OCI-LY3 (cell line): Measurements from ENCODE around the gene NPBWR2.
A peak's percentile ranks its signal among the peaks of the same experiment; 100 is the strongest.

Experiments
- H2AFZ ChIP-seq: fragments of 200-600, 300-600 bp; shearing (Covaris generic); 2 replicates; pipeline ENCODE4 v1.6.0; 2014; ENCODE audit warnings: antibody characterized with exemption, low read depth, low read length
- H3K27ac ChIP-seq: fragments of 200-600, 300-600 bp; sonication (generic); 2 replicates; pipeline ENCODE4 v1.5.1; 2014; ENCODE audit warnings: mild to moderate bottlenecking, low read length, moderate library complexity, mixed read lengths
- H3K27me3 ChIP-seq: fragments of 200-600, 300-600 bp; sonication (generic); 2 replicates; pipeline ENCODE4 v1.6.1; 2014; ENCODE audit warnings: low read depth, low read length, mixed read lengths
- H3K36me3 ChIP-seq: fragments of 200-600, 300-600 bp; sonication (generic); replicated peaks from 2 replicates; pipeline ENCODE3; 2014; ENCODE audit warnings: low read depth, low read length, mixed read lengths
- H3K4me1 ChIP-seq: fragments of 300-600, 200-600 bp; sonication (generic); 2 replicates; pipeline ENCODE4 v1.6.1; 2014; ENCODE audit warnings: low read length, mixed read lengths
- H3K4me2 ChIP-seq: fragments of 200-600, 300-600 bp; sonication (generic); 2 replicates; pipeline ENCODE4 v1.6.1; 2014; ENCODE audit warnings: low read length, mixed read lengths
- H3K4me3 ChIP-seq: fragments of 300-600, 200-600 bp; sonication (generic); 2 replicates; pipeline ENCODE4 v1.5.1; 2014; ENCODE audit warnings: antibody characterized with exemption, mild to moderate bottlenecking, low read length, moderate library complexity
- H3K79me2 ChIP-seq: fragments of 300-600, 200-600 bp; shearing (Covaris generic); 2 replicates; pipeline ENCODE4 v1.6.1; 2014; ENCODE audit warnings: mild to moderate bottlenecking, low read length, mixed read lengths
- H3K9ac ChIP-seq: fragments of 300-600, 200-600 bp; shearing (Covaris generic); 2 replicates; pipeline ENCODE4 v1.6.0; 2014; ENCODE audit warnings: mild to moderate bottlenecking, low read length, moderate library complexity
- H3K9me3 ChIP-seq: fragments of 200-600, 300-600 bp; shearing (Covaris generic); 2 replicates; pipeline ENCODE4 v1.6.1; 2014; ENCODE audit warnings: low read length, mixed read lengths; ENCODE audit not compliant: insufficient read depth
- H4K20me1 ChIP-seq: fragments of 200-600, 300-600 bp; sonication (generic); 2 replicates; pipeline ENCODE4 v1.6.1; 2016; ENCODE audit warnings: low read length, mixed read lengths; ENCODE audit not compliant: insufficient read depth
- CTCF ChIP-seq: fragments of 200-600, 300-600 bp; sonication (generic); IDR thresholded peaks from 2 replicates; pipeline ENCODE4 v1.5.1; 2014; ENCODE audit warnings: antibody characterized with exemption, low read length, low read depth
- EZH2phosphoT487 ChIP-seq: fragments of 200-600 bp; shearing (Covaris generic); IDR thresholded peaks from 2 replicates; pipeline ENCODE4 v1.6.1; 2018; ENCODE audit warnings: antibody characterized with exemption, mixed run types, low read depth

NPBWR2 gene

GRCh38 chr20:64067005-64067632 lies 40.2 kb downstream of the NPBWR2 start:
- H3K36me3 ChIP-seq, result peaks cover under 1% of the 10 kb centered on the region
- no peaks in the 10 kb centered on the region for H3K79me2 ChIP-seq
- peaks cover 19% of the 10 kb centered on the region for H3K4me1 ChIP-seq
- H3K27me3 ChIP-seq, result peaks cover 4% of the 10 kb centered on the region; the same call in 1 of the 2 replicates
- H4K20me1 ChIP-seq, result no peaks in the 10 kb centered on the region
- no peak overlapping the region for H2AFZ ChIP-seq
- H3K4me3 ChIP-seq, result no peak overlapping the region
- no peak for TF ChIP-seq EZH2phosphoT487
- no peak for TF ChIP-seq CTCF
- no peak overlapping the region for H3K9ac ChIP-seq
- no peak overlapping the region for H3K4me2 ChIP-seq
- no peaks in the 10 kb centered on the region for H3K9me3 ChIP-seq
- no peak overlapping the region for H3K27ac ChIP-seq

DNA sequence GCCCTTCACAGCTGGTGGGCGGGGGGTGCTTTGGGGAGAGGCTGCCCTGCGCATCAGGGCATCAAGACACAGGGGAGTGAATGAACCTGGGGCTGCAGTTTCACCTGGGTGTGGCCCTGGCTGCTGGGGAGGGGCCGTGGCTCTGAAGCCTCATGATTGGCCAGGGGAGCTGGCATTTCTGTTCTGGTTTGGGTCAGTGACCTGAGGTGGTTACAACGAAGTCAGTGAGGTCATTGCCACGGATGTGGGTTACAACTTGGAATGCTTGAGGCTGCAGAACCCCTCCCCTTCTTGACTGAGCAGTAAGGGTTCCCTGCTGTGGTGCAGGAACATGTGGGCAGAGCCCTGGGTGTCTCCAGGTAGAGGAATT lies 41.4 kb downstream of the NPBWR2 start:
- H3K79me2 ChIP-seq, result no peaks in the 10 kb centered on the region
- no peak overlapping the region for H3K4me3 ChIP-seq
- no peak overlapping the region for H3K4me2 ChIP-seq
- no peaks in the 10 kb centered on the region for H4K20me1 ChIP-seq
- peaks cover 4% of the 10 kb centered on the region; the same call in 1 of the 2 replicates for H3K27me3 ChIP-seq
- H3K27ac ChIP-seq, result no peak overlapping the region
- H2AFZ ChIP-seq, result no peak overlapping the region
- H3K36me3 ChIP-seq, result no peaks in the 10 kb centered on the region
- H3K9me3 ChIP-seq, result no peaks in the 10 kb centered on the region
- H3K9ac ChIP-seq, result no peak overlapping the region
- H3K4me1 ChIP-seq, result peaks cover 20% of the 10 kb centered on the region
- no peak for TF ChIP-seq EZH2phosphoT487
- TF ChIP-seq CTCF, result no peak

DNA sequence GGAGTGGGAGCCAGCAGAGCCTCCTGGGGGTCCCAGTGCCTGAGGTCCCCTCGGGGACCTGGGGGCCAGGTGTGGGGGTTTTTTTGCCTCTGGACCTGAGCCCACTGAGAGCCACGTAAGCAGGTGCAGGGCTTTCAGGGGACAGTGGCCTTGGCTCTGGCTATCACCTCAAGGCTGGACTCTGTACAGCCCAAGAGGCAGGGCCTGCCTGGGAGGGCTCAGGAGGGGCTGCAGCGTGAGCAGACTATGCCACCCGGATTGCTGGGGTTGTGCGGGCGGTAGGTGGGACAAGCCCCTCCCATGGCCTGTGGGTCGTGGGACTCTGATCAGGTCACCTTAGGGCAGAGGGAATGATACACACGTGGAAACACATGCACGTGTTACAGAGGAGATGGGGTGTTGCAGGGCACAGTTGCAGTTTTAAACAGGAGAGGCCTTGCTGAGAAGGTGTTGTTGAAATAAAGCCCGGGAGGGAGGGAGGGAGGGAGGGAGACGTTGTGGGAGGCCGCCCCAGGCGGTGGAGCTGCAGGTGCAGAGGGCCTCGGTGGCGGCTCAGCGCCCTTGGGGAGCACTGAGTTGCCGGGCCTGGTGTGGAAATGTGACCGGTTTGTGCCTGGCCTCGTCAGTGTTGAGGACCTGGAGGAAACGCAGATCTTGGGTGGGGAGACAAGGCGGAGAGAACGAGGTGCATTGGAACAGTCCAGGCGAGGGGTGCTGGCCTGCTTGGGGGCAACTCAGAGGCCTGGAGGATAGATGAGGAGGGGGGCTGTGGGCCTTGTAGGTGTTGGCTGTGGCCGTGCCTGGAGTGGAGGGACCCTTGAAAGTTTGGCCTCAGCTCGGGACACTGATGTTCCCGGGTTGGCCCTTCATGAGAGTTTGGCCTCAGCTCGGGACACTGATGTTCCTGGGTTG lies 42.0 kb downstream of the NPBWR2 start:
- peaks cover 20% of the 10 kb centered on the region for H3K4me1 ChIP-seq
- no peak overlapping the region for H3K9ac ChIP-seq
- no peak overlapping the region for H3K4me3 ChIP-seq
- peaks cover 4% of the 10 kb centered on the region; the same call in 1 of the 2 replicates for H3K27me3 ChIP-seq
- no peaks in the 10 kb centered on the region for H3K79me2 ChIP-seq
- no peak for TF ChIP-seq CTCF
- TF ChIP-seq EZH2phosphoT487, result no peak
- H4K20me1 ChIP-seq, result no peaks in the 10 kb centered on the region
- H3K36me3 ChIP-seq, result no peaks in the 10 kb centered on the region
- H3K9me3 ChIP-seq, result no peaks in the 10 kb centered on the region
- H2AFZ ChIP-seq, result no peak overlapping the region
- H3K4me2 ChIP-seq, result no peak overlapping the region
- H3K27ac ChIP-seq, result no peak overlapping the region

DNA sequence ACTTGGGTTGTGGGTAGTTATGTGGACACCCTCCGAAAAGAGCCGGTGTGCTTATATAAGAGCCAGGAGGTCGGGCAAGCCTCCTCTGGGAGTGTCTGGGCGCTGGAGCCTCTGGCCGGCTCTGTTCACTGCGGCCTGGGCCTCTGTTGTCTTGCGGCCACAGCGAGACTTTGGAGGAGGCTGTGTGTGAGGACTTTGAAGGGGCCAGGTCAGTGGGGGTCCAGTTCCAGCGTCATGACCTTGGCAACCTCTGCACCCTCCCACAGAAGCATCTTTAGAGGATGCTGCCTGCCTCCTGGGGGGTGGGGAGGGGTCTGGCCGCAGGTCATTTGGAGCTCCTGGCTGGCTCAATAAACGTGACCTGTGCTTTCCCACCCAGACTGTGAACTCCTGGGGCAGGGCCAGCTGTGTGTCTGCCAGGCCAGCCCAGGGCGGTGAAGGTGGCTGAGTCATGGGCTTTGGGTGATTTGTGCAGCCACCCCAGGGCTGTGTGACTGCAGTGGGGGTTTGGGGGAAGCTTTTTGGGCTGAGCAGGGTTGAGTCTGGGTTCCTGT lies 43.1 kb downstream of the NPBWR2 start:
- no peaks in the 10 kb centered on the region for H3K9me3 ChIP-seq
- H3K27ac ChIP-seq, result no peak overlapping the region
- H3K4me2 ChIP-seq, result peak overlapping the region; percentile 91
- H3K27me3 ChIP-seq, result peaks cover 4% of the 10 kb centered on the region; the same call in 1 of the 2 replicates
- H2AFZ ChIP-seq, result no peak overlapping the region
- no peaks in the 10 kb centered on the region for H4K20me1 ChIP-seq
- no peaks in the 10 kb centered on the region for H3K36me3 ChIP-seq
- no peaks in the 10 kb centered on the region for H3K79me2 ChIP-seq
- no peak for TF ChIP-seq EZH2phosphoT487
- no peak for TF ChIP-seq CTCF
- peak overlapping the region; percentile 78; the same call in 1 of the 2 replicates for H3K9ac ChIP-seq
- H3K4me3 ChIP-seq, result peak overlapping the region; percentile 88
- H3K4me1 ChIP-seq, result peaks cover 20% of the 10 kb centered on the region
